Gastroesophageal sphincter (tissue), 4 donors: ENCODE results near the gene HYOU1. TPM values are rescaled to one million over a fixed set of nuclear protein-coding genes. Genes with fewer than 3 reads are reported as not detected.
"Not testable (repeated sequence)": the region's sequence is repeated elsewhere in the genome, so short reads cannot be mapped to it uniquely, and the experiment has no call there.

ENCODE experiments used
- ATAC-seq: fragments of 150-250 bp; one replicate; pipeline ENCODE4 v1.9.1; 2016; ENCODE audit warnings: mild to moderate bottlenecking, moderate library complexity
- H3K27ac ChIP-seq, 4 donors: fragments of 200-600 bp; sonication (generic) in 3 of 4; 1 replicate in 3 of 4; 2 replicates in 1 of 4; pipeline ENCODE4 v1.5.1; 2016 to 2019
- H3K27me3 ChIP-seq: fragments of 200-600 bp; sonication (generic); one replicate; pipeline ENCODE4 v1.5.1; 2019
- H3K36me3 ChIP-seq, 2 donors: fragments of 200-600 bp; sonication (generic); one replicate each; pipeline ENCODE4 v1.5.1; 2019; ENCODE audit warnings: control low read depth in 1 of 2
- H3K4me1 ChIP-seq, 3 donors: fragments of 200-600 bp; sonication (generic); 1 replicate in 2 of 3; 2 replicates in 1 of 3; pipeline ENCODE4 v1.5.1; 2016 to 2019; ENCODE audit warnings: control low read depth in 2 of 3
- H3K4me3 ChIP-seq, 2 donors: fragments of 200-600 bp; sonication (generic); one replicate each; pipeline ENCODE4 v1.5.1; 2019; ENCODE audit warnings: mild to moderate bottlenecking in 1 of 2, moderate library complexity in 1 of 2
- H3K9me3 ChIP-seq, 3 donors: fragments of 200-600 bp; sonication (generic); one replicate each; pipeline ENCODE4 v1.5.1; 2017 to 2019; ENCODE audit warnings: control low read depth in 2 of 3
- CTCF ChIP-seq, 4 experiments: fragments of 200-600 bp in 2 of 4; fragments of 450-650 bp in 2 of 4; sonication (generic) in 1 of 4; IDR thresholded peaks; one replicate each; pipeline ENCODE4 v1.5.1; 2017 to 2019; ENCODE audit warnings: antibody characterized with exemption in 4 of 4, mild to moderate bottlenecking in 2 of 4, moderate library complexity in 2 of 4
- EP300 ChIP-seq: sonication (generic); formaldehyde crosslinking; IDR thresholded peaks from one replicate; pipeline ENCODE4 v1.6.1; 2017; ENCODE audit warnings: antibody characterized with exemption, mild to moderate bottlenecking
- POLR2A ChIP-seq, 2 donors: fragments of 450-650 bp; IDR thresholded peaks; one replicate each; pipeline ENCODE4 v1.6.1; 2017; ENCODE audit warnings: antibody characterized with exemption in 2 of 2, mild to moderate bottlenecking in 2 of 2, moderate library complexity in 1 of 2
- POLR2AphosphoS5 ChIP-seq: sonication (generic); formaldehyde crosslinking; IDR thresholded peaks from one replicate; pipeline ENCODE4 v1.6.1; 2017; ENCODE audit warnings: antibody characterized with exemption
- WGBS, 2 donors: methylation state at CpG; one replicate each; pipeline ENCODE4 v1.1.5; 2018; ENCODE audit warnings: low coverage in 1 of 2; 5-methylcytosine and 5-hydroxymethylcytosine counted together
- total RNA-seq, 4 donors: library from RNA; depleted of rRNA; stranded (reverse); fragments of >200 nt; gene quantifications; one replicate each; pipeline ENCODE4 v1.1.0, GENCODE V29; 2016

The HYOU1 gene
- total RNA-seq, 4 donors from 2014 or later: 37.8 to 63.0 (median 57.9) TPM

GRCh38 chr11:119042927-119043326 lies 14.1 kb downstream of the HYOU1 start:
- no peak overlapping the region for H3K27ac ChIP-seq
- H3K9me3 ChIP-seq: no peaks in the 10 kb centered on the region
- no peak overlapping the region for H3K4me3 ChIP-seq
- no peak for ATAC-seq
- TF ChIP-seq EP300 (no peak), POLR2AphosphoS5 (no peak), CTCF (IDR thresholded peaks at IDR 0.05) (no peak), POLR2A (IDR thresholded peaks at IDR 0.05) (no peak)
- H3K36me3 ChIP-seq: peaks cover 0 to 37% of the 10 kb centered on the region in 2 donors
- H3K27me3 ChIP-seq: no peaks in the 10 kb centered on the region
- no peaks in the 10 kb centered on the region for H3K4me1 ChIP-seq
- 91 to 93% methylated on average over 3 to 9 of the region's 9 CpGs for WGBS, 2 donors

- Histone ChIP-seq H3K27me3 (no peaks in the 10 kb centered on the region), H3K36me3 (peaks cover 0 to 27% of the 10 kb centered on the region in 2 donors), H3K4me1 (no peaks in the 10 kb centered on the region), H3K4me3 (no peak overlapping the region), H3K27ac (no peak overlapping the region), H3K9me3 (no peaks in the 10 kb centered on the region)
- no peak for ATAC-seq
- TF ChIP-seq POLR2A (IDR thresholded peaks at IDR 0.05): no peak
- TF ChIP-seq POLR2AphosphoS5: no peak
- TF ChIP-seq EP300: no peak
- WGBS, 2 donors: 79 to 83% methylated on average over 3 to 4 of the region's 4 CpGs
Observed at GRCh38 chr11:119041821-119042514, 15.0 kb downstream of the HYOU1 start.

- not testable (repeated sequence) for H3K4me1 ChIP-seq, H3K9me3 ChIP-seq, ATAC-seq, H3K27ac ChIP-seq, H3K36me3 ChIP-seq, H3K4me3 ChIP-seq, H3K27me3 ChIP-seq
- 21% methylated on average over 11 of the region's 11 CpGs; no CpG with 5 or more reads in 1 of the 2 donors for WGBS, 2 donors
Observed at GRCh38 chr11:119039471-119039870, 17.5 kb downstream of the HYOU1 start.

GRCh38 chr11:119038884-119039283 lies 18.1 kb downstream of the HYOU1 start:
- H3K27me3 ChIP-seq: no peaks in the 10 kb centered on the region
- no peaks in the 10 kb centered on the region for H3K9me3 ChIP-seq
- ATAC-seq: no peak
- H3K36me3 ChIP-seq: no peaks in the 10 kb centered on the region
- H3K4me3 ChIP-seq: no peak overlapping the region
- no peaks in the 10 kb centered on the region for H3K4me1 ChIP-seq
- H3K27ac ChIP-seq: no peak overlapping the region
- TF ChIP-seq POLR2A (IDR thresholded peaks at IDR 0.05) (no peak), POLR2AphosphoS5 (no peak), CTCF (IDR thresholded peaks at IDR 0.05) (no peak), EP300 (no peak)
- whole genome bisulfite sequencing, 2 donors: 82 to 85% methylated on average over 2 to 4 of the region's 5 CpGs

GRCh38 chr11:119034813-119035212 lies 22.2 kb downstream of the HYOU1 start:
- no peak for TF ChIP-seq CTCF (IDR thresholded peaks at IDR 0.05)
- TF ChIP-seq POLR2AphosphoS5: no peak
- TF ChIP-seq EP300: no peak
- TF ChIP-seq POLR2A (IDR thresholded peaks at IDR 0.05): no peak

GRCh38 chr11:119033421-119033820 lies 23.6 kb downstream of the HYOU1 start:
- peaks cover 0 to 19% (median 9%) of the 10 kb centered on the region in 3 donors for H3K4me1 ChIP-seq
- not testable (repeated sequence) for ATAC-seq, H3K9me3 ChIP-seq, H3K4me3 ChIP-seq, H3K27ac ChIP-seq, H3K36me3 ChIP-seq, H3K27me3 ChIP-seq
- 60 to 76% methylated on average over 2 to 9 of the region's 10 CpGs for WGBS, 2 donors

More at GRCh38 chr11:119034813-119035212, 22.2 kb downstream of the HYOU1 start:
- no peak for ATAC-seq
- Histone ChIP-seq H3K27me3 (no peaks in the 10 kb centered on the region), H3K4me3 (no peak overlapping the region), H3K36me3 (no peaks in the 10 kb centered on the region), H3K27ac (no peak overlapping the region), H3K4me1 (peaks cover 0 to 11% (median 3%) of the 10 kb centered on the region in 3 donors), H3K9me3 (no peaks in the 10 kb centered on the region)
- 67 to 79% methylated on average over 2 of the region's 3 CpGs for WGBS, 2 donors
